ENCODE results near the gene PID1. TPM values are rescaled to one million over a fixed set of nuclear protein-coding genes. Genes with fewer than 3 reads are reported as not detected.

PID1 gene
- total RNA-seq, 1 donor from 2014 or later, result 51.4 TPM

- H3K4me3 ChIP-seq, result no peak overlapping the region
- H3K27ac ChIP-seq, result no peak overlapping the region
- no peaks in the 10 kb centered on the region for H3K27me3 ChIP-seq
- no peaks in the 10 kb centered on the region for H3K9me3 ChIP-seq
- TF ChIP-seq, protein P1, sequence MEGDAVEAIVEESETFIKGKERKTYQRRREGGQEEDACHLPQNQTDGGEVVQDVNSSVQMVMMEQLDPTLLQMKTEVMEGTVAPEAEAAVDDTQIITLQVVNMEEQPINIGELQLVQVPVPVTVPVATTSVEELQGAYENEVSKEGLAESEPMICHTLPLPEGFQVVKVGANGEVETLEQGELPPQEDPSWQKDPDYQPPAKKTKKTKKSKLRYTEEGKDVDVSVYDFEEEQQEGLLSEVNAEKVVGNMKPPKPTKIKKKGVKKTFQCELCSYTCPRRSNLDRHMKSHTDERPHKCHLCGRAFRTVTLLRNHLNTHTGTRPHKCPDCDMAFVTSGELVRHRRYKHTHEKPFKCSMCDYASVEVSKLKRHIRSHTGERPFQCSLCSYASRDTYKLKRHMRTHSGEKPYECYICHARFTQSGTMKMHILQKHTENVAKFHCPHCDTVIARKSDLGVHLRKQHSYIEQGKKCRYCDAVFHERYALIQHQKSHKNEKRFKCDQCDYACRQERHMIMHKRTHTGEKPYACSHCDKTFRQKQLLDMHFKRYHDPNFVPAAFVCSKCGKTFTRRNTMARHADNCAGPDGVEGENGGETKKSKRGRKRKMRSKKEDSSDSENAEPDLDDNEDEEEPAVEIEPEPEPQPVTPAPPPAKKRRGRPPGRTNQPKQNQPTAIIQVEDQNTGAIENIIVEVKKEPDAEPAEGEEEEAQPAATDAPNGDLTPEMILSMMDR (IDR thresholded peaks at IDR 0.05), result no peak
- H3K4me1 ChIP-seq, result peaks cover 6% of the 10 kb centered on the region
- intact Hi-C loops (cut with DNase I), result no loop called here
- H3K36me3 ChIP-seq, result no peaks in the 10 kb centered on the region
- DNase-seq (no peak), ATAC-seq (no peak)
Measured at GRCh38 chr2:229230911-229231310, 40.2 kb downstream of the PID1 start.

DNA sequence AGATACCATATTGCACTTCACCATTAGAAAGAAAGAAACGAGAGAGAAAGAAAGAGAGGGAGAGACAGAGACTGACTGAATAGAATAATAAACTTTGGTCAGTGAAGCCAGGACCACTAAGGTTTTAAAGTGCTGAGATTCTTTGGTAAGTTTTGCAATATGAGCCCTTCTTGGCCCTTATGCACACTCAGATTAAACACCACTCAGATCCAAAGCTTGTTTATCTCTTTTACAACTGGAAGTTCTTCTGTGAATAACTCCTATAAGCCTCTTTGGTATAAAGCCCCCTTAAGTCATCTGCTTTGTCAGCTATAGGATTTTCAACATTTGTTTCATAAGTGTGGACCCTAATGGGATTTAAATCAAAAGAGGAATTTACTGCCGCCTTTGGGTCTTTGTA is 40.8 kb downstream of the PID1 start:
- TF ChIP-seq, protein P1 (IDR thresholded peaks at IDR 0.05), result no peak
- intact Hi-C loops (cut with DNase I), result no loop called here
- H3K4me1 ChIP-seq, result peaks cover 6% of the 10 kb centered on the region
- H3K36me3 ChIP-seq, result no peaks in the 10 kb centered on the region
- no peak overlapping the region for H3K27ac ChIP-seq
- H3K4me3 ChIP-seq, result no peak overlapping the region
- H3K27me3 ChIP-seq, result no peaks in the 10 kb centered on the region
- no peaks in the 10 kb centered on the region for H3K9me3 ChIP-seq
- DNase-seq (no peak), ATAC-seq (no peak)

DNA sequence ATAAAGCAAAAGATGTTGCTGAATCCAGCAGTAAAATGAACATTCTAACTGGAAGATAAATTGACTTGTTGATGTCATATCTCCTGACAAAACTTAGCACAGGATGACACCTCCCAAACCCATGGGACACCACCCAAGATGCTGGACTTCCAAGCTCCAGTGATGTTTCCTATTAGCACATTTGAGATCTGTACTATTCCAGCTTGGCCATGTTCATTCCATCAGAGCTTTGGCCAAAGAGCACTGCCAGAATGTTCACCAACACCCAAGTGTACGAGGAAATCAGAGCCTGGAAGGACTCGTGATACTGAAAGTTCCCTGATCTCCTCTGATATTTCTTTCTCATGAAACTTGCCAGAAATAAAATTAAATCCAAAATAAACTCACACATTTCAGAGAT is 44.7 kb downstream of the PID1 start:
- Histone ChIP-seq H3K27me3 (no peaks in the 10 kb centered on the region), H3K4me1 (peaks cover 6% of the 10 kb centered on the region), H3K27ac (no peak overlapping the region), H3K36me3 (no peaks in the 10 kb centered on the region), H3K9me3 (no peaks in the 10 kb centered on the region), H3K4me3 (no peak overlapping the region)
- TF ChIP-seq, protein P1 (IDR thresholded peaks at IDR 0.05), result no peak
- peak; percentile 35 for ATAC-seq
- DNase-seq, result no peak
- intact Hi-C loops (cut with DNase I), result no loop called here

DNA sequence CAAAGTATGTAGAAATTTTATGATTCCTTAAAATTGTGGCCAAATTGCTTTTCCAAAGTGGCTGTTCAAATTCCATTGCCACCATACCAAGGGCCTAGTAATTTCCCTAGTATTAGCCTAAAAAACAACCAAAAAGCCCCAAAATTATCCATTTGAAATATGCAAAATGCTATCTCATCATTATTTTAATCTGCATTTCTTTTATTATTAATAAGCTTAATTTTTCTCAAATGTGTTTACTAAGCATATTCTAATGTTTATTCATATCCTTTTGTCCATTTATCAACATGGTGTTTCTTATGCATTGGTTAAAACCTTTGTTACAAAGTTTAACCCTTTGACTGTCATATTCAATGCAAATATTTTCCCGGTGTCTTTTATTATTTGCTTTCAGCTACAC is 48.0 kb downstream of the PID1 start:
- H3K4me1 ChIP-seq, result no peaks in the 10 kb centered on the region
- H3K36me3 ChIP-seq, result no peaks in the 10 kb centered on the region
- H3K9me3 ChIP-seq, result no peaks in the 10 kb centered on the region
- H3K4me3 ChIP-seq, result no peak overlapping the region
- no peak for ATAC-seq
- intact Hi-C loops (cut with DNase I), result no loop called here
- no peak overlapping the region for H3K27ac ChIP-seq
- no peaks in the 10 kb centered on the region for H3K27me3 ChIP-seq
- TF ChIP-seq, protein P1 (IDR thresholded peaks at IDR 0.05), result no peak
- DNase-seq, result no peak

DNA sequence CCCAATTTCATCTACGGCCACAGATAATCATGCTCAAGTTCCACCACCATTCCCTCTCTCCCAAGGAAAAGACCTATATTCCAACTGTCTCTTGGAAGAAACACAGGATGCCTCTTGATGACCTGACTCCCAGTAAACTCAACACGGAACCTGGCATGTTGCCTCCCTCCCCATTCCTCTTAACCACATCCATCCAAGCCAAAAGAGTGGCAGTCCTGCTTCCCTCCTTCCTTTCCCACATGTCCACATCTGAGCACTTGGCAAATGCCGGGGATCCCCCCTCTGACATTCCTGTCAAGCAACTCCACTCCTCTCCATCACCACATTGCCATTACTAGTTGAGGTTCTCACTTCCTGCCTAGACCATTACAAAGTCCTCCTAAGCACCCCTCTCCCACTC is 49.4 kb downstream of the PID1 start:
- H3K4me1 ChIP-seq, result no peaks in the 10 kb centered on the region
- H3K27me3 ChIP-seq, result no peaks in the 10 kb centered on the region
- H3K27ac ChIP-seq, result no peak overlapping the region
- H3K36me3 ChIP-seq, result no peaks in the 10 kb centered on the region
- H3K9me3 ChIP-seq, result no peaks in the 10 kb centered on the region
- TF ChIP-seq, protein P1 (IDR thresholded peaks at IDR 0.05), result no peak
- no peak for ATAC-seq
- intact Hi-C loops (cut with DNase I), result no loop called here
- no peak for DNase-seq
- H3K4me3 ChIP-seq, result no peak overlapping the region

DNA sequence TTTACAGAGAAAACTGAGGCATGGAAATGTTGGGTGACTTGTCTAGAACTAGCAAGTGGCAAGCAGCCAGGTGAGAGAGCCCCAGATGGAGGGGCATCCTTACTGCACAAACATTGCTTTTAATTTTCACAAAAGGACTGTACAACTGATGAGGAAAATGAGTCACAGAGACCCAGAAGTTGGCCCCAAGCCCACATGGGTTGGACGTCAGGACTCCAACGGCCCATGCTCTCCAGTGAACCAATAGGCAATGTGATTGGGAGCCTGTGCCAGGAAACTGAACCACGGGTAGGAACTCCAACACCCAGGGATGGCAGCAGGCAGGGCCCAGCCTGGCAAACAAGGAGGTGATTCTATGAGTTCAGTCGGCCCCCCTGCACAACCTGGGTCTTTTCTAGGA is 50.8 kb downstream of the PID1 start:
- intact Hi-C loops (cut with DNase I), result no loop called here
- Histone ChIP-seq H3K9me3 (no peaks in the 10 kb centered on the region), H3K27me3 (no peaks in the 10 kb centered on the region), H3K27ac (no peak overlapping the region), H3K36me3 (no peaks in the 10 kb centered on the region), H3K4me3 (no peak overlapping the region), H3K4me1 (no peaks in the 10 kb centered on the region)
- ATAC-seq (no peak), DNase-seq (no peak)
- TF ChIP-seq, protein P1 (IDR thresholded peaks at IDR 0.05), result no peak
